Astrocyte (in vitro differentiated cells and primary cell): ENCODE measurements around the gene DNAH14.

Experiments
- CTCF ChIP-seq: IDR thresholded peaks from 2 replicates; pipeline ENCODE4 v1.5.1; 2011; ENCODE audit warnings: low read depth, mild to moderate bottlenecking, inconsistent platforms, low read length, moderate library complexity; ENCODE audit not compliant: insufficient read depth
- EZH2 ChIP-seq: IDR thresholded peaks from 2 replicates; pipeline ENCODE4 v1.6.1; 2012; ENCODE audit warnings: mild to moderate bottlenecking, low read length, inconsistent platforms; ENCODE audit not compliant: insufficient read depth

- TF ChIP-seq CTCF (no peak), EZH2 (no peak)
Observed at GRCh38 chr1:224959115-224959514, 29.6 kb downstream of the DNAH14 start.
